Lung microvascular endothelial cell (primary cell): ENCODE measurements around the gene RPH3AL. TPM values are rescaled to one million over a fixed set of nuclear protein-coding genes. Genes with fewer than 3 reads are reported as not detected.

ENCODE experiments used
- DNase-seq, 2 donors: peaks; one replicate each; pipeline versions ENCODE4 v3.0.0 to v3.0.0-alpha.2; 2010; ENCODE audit warnings: low read depth in 2 of 2
- total RNA-seq: library from RNA; depleted of rRNA; stranded (reverse); fragments of >200 nt; gene quantifications from 2 replicates; pipeline ENCODE4 v1.2.1, GENCODE V29; 2014

The RPH3AL gene
- total RNA-seq, 1 donor from 2014 or later, result 22.2 TPM

DNA sequence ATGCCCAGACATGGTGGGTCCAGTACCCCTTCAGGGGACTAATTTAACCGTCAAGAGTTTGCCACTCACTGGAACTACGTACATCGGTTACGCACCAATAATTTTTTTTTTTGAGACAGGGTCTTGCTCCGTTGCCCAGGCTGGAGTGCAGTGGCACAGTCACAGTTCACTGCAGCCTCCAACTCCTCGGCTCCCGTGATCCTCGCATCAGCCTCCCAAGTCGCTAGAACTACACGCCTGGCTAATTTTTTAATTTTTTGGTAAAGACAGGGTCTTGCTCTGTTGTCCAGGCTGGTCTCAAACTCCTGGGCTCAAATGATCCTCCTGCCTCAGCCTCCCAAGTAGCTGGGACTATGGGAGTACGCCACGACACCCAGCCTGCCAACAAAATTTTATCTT is 15.6 kb downstream of the RPH3AL start:
- no peak for DNase-seq

DNA sequence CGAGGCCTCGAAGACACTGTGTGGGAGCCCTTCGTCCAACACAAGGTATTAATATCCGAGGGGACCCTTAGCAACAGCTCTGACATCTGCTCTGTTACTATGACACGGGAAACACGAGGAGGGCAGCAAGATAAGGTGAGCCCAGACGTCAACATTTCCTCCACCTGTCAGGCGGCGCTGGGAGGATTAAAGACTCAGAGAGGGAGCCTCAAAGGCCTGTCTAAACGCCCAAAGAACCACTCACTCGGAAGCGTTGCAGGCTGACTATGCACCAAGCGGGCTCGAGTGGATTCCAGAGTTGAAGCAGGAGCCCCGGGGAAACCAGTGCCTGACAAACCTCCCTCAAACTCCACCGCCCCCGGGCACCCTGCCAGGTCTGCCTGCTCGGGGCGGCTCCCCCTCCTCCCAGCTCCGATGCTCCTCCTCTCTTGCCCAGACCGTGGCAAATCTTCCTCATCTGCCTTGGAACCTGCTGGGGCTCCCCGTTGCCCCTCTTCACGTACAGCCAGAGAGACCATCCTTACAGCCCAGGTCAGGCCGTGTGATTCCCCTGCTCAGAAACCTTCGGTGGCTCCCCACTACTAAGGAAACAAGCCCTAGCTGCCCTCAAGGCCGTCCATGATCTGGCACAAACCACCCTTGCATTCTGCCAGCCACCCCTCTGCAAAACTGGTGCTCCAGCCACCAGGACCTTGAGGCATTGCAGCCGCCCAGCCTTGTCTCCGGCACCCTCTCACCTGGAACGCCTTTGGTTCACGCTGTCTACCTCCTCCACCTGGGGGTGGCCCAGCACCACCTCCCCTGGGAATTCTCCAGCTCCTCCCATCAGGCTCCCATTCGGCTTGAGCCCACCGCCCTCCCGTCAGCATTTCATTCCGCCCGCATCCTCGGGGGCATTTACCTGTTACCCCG is 16.2 kb downstream of the RPH3AL start:
- DNase-seq, result peak; percentile 39 to 45

DNA sequence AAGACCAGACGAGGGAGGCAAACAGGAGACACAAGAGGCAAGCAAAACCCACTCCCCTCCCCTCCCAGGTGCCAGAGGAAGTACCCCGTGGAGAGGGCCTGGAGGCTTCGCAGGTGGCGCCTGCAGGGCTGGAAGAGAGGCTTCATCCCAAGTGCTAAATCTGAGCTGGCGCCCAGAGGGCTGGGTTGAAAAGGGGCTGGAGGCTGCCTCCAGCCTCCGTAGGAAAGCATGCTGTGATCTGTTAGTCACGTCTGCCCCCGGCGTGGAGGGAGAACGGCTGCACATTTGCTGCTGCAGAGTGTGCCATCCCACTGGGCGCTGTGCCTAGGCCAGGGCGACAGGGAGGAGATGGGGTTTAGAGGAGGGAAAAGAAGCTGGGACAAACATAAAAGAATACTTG is 16.9 kb downstream of the RPH3AL start:
- peak in 1 of 2 donors; percentile 45 for DNase-seq

DNA sequence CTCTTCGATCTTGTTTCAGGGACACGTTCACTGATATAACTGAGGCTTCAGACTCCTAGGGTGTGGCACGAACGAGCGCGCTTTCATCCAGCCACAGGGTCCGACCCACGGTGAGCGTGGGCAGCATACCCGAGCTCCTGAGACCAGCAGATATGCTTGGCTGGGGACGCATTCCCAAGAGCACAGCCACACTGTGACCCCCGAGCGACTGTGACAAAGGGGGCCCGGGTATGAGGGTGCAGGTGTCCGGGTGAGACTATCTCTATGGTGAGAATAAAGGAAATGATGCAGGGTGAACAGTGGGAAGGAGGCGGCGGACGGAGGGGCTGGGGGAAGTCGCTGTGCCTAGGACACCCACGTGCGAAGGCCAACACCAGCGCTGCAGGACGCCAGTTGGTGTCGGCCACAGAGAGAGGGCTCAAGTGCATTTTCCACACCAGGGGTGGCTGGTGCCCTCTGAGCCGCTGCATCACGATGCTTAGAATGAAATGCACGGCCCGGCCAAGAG is 17.6 kb downstream of the RPH3AL start:
- DNase-seq, result peak in 1 of 2 donors; percentile 46

DNA sequence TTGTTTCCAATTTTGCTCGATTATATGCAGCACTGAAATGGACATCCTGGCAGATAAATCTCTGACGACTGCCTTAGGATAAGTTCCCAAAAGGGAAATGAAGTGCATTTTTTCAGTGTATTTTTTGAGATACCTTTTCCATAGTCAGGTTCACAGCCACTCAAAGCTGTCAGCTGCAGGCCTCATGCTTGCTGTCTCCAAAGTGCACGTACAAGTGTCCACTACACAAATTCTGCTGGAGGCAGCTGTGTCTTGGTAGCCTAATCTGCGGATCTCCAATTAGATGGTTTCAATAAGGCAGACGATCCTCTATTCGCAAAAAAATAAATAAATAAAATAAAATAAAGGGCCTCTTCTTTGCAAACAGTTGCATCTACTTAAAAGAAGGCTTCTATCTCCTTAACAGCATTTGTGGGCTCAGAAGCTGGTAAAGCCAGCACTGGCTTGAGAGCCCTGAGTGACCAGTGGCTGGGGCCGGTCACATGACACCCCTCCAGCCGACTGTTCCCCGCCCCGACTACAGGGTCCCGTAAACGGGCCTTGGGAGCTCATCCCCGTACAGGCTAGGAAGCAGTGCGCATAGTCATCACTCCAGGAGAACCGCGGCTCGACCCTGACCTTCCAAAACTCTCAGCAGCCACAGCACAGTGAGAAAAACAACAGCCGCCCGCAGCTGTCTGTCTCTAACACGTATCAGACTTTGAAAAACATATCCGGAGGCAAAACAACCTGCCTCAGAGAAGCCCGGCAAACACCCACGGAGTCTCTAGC is 18.8 kb downstream of the RPH3AL start:
- DNase-seq, result peak; percentile 80 to 84

DNA sequence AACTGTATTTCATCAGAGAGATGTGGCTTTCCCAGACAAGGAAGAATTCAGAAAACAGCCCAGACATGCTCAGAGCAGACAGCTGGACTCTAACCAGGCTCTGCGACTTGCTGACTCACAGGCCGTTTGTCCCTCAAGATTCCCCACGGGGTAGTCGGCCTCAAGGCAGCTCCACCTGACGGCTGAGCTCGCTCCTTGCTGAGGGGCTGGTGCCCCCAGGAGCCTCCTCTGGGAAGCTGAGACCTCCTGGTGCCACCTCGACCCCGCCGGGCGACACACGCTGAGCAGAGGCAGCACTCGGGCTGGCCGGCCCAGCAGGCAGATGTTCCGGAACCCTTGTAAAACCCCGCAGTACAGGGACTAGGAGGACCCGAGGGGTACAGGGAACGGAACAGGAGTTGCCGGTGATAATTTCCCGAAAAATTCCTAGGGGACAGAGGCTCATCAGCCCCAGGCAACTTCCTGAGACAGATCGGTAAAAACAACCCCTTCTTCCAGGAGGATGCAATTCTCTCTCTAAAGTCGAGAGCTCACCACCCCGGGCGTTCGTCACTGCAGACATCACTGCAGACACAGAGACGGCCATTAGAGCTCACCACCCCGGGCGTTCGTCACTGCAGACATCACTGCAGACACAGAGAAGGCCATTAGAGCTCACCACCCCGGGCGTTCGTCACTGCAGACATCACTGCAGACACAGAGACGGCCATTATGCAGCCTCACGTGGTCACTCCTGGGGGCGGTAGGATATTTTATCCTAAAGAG is 19.9 kb downstream of the RPH3AL start:
- DNase-seq, result no peak

DNA sequence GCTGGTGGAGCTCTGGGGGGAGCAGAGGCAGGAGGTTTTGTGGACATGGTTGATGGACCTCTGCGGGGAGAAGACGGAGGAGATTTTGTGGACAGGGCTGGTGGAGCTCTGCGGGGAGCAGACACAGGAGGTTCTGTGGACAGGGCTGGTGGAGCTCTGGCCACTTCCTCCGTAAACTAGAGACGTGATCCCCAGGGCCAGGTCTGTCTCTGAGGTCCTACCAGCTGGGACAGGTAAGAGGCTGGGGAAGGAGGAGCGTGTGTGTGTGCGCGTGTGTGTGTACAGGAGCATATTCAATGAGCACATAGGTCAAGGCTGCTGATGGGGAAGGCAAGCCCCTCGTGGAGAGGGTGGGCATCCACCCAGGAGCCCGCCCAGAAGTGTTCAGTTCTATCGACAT is 20.6 kb downstream of the RPH3AL start:
- DNase-seq, result no peak

DNA sequence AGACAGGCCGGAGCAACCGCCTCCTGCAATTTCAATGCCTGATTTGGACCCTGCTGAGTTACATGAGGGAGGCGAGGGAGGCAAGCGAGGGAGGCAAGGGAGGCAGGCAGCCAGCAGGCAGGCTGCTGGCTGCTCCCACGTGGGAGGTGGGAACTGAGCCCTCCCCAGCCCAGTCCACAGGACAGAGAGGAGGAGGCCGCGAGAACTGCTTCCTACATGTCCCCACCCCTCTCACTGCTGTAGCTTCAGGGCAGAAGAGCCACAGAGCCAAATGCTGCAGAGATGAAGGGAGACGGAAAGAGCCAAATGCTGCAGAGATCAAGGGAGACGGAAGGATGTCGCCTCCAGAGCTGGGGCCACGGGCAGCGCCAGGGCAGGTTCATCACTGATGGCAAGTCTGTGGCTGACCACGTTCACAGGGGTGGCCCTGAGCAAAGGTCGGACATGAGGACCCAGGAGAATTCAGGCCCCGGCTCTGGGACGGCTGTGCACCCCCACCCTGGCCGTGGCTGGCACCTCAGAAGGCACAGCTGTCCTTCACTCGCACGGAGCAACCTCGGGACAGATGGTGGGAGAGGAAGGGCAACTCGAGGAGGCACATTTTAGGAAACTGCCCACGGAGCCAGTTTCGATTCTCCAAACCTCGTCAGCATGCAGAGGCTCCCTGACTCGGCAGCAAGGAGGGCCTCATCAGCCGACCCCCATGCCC is 21.5 kb downstream of the RPH3AL start:
- no peak for DNase-seq

DNA sequence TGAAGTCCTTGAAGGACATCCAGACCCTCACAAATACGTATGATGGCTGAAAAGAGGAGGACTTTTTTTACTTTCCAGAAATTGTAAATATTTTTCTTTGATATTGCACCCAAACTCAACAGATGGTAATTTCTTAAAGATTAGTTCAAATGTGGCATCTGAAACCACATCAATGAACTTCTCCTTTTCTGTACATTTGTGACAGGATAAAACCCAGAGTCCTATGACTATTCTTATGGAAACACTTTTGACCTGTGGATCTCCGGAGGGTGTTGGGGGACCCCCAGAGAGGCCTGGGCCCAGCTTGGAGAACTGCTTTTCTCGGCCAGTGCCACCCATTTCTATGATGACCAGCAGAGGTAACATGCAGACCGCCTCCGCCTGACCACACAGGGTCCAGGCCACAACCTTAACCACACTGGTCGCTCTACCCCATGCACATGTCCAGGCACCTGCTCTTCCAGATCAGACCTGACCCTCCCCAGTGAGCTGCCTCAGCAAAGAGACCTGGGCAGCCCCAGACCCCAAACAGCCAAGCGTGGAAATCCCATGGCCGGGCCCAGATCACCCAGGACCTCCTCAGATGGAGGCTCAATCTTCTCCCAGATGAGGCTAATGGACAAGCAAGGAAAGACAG is 22.7 kb downstream of the RPH3AL start:
- no peak for DNase-seq

DNA sequence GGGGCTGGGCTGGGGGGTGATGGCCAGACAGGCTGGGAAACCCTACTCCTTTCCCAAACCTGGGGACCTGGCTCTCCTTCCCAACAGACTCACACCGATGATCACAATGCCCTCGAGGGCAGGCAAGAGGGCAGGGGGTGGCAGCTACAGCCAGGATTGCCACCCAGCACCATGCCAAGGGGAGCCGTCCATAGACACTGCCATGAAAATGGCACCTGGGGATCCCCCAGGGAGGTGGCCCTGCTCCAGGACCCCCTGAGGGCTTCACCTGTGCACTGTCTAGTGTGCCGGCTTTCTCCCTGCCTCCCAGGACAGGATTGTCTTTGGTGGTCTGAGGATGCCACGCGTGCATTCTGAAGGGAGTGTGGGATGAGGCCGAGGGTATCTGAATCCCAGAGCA is 24.6 kb downstream of the RPH3AL start:
- no peak for DNase-seq

DNA sequence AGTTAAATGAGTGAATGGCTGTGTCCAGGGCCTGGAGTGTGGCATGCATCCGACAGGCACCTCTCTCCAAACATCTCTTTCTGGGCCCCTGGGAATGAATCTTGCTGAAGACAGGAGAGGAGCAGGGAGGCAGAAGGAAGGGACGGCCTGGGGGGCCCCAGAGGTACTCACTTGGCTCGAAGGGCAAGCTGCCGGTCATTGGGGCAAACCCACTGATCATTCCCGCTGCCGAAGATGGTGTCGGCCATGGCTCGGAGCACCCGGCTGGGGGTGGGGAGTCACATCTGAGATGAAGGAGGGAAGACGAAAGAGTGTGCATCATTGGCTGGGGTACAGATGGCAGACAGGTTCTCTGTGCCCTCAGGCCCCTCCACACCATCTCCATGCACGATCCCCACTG is 25.3 kb downstream of the RPH3AL start:
- no peak for DNase-seq

DNA sequence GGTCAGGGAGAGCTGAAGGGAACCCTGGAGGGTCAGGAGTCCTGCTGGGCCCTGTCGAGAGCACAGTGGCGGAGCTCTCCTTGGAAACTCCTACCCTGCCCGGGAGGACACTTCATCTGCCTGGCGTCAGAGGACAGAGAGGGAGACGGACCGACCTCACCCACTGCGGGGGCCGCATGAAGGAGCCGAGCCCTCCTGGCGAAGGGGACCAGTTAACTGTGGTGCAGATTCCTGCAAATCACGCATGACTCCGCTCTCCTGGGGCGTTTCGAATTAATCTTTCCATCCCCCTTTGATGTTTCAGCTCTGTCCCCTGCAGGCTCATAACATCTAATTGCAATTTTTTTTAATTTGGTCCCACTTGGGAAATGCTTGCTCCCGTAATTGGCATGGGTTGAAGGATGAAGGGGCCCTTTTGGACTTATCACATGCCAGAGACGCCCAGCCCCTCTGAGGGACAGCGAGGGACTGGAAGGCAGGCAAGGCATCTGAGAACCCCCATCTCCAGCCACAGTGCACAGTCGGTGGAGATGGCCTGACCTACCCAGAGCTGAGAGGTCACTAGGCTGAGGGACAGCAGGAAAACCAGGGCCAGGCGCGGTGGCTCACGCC is 26.5 kb downstream of the RPH3AL start:
- DNase-seq, result no peak

DNA sequence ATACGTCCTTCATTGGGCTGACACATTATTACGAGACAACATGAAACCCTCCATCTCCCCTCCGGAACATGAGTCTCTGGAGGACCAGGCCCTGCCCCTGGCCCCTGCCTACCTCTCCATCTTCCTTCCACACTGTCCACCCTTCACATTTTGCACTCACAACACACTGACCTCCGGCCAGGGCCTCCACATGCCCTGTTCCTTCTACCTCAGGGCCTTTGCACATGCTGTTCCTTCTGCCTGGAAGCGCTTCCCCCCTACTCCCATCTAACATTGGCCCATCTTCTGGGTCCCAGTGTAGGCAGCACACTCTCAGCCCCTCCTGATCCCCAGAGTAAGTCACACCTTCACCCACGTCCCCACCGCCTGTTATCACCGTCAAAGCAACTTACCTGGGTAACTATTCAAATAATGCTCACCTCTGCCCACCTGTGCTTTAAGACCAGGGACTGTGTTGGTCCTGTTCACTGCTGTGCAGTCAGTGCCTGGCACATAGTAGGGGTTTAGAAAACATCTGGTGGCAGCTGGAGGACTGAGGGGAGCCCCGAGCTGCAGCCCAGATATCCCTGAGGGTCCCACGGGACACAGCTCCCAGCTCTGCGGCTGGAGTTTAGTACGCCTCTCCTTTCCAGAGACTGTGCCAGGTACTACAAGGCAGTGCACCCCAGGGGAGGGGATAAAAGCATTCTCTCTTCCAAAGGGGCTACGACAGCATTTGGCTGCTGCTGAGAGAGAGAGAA is 27.2 kb downstream of the RPH3AL start:
- DNase-seq, result no peak

DNA sequence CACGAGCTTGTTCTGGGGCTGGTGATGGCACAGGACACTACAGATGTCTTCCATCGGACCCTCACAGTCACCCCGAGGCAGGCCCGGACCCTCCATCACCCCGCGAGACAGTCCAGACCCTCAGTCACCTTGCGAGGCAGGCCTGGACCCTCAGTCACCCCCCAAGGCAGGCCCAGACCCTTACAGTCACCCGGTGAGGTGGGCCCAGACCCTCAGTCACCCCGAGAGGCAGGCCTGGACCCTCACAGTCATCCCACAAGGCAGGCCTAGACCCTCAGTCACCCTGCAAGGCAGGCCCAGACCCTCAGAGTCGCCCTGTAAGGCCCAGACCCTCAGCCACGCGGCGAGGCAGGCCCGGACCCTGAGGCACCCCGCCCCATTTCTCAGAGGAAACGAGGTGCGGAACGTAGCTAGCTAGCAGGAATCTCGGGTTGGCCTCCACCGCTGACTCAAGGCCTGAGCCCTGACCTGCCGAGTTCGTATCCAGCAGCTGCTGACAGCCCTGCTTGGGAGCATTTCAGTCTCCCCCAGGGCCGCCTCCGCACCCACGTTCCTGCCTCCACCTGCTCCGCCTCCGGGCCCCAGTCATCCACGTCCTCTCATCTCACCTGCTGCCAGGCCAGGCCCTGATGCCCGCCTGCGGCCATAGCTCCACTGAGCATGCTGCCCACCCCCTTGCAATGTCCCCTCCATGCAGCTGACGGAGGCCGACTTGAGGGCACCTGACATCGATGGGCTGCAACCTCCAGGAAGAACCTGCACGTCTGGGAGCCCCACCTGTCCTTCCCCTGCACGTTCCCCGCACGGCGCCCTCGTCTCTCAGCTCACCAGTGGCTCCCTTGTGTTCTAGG is 28.7 kb downstream of the RPH3AL start:
- no peak for DNase-seq

DNA sequence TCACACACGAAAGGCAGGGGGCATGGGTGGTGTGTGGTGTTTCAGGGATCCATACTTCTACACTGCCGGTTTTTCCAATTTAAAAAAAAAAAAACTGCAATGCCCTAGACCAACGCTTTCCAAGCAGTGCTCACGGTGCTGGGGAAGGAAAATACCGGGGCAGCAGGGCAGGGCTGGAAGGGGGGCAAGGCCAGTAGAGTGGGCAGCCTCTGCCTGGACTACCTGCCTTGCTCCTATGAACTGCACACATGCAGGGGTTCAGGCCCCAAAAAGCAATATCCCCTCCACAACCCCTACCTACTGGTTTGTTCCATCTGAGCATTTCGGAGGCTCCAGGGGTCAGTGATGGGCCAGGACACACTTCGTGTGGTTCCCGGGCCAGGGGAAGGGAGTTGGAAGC is 29.4 kb downstream of the RPH3AL start:
- no peak for DNase-seq

DNA sequence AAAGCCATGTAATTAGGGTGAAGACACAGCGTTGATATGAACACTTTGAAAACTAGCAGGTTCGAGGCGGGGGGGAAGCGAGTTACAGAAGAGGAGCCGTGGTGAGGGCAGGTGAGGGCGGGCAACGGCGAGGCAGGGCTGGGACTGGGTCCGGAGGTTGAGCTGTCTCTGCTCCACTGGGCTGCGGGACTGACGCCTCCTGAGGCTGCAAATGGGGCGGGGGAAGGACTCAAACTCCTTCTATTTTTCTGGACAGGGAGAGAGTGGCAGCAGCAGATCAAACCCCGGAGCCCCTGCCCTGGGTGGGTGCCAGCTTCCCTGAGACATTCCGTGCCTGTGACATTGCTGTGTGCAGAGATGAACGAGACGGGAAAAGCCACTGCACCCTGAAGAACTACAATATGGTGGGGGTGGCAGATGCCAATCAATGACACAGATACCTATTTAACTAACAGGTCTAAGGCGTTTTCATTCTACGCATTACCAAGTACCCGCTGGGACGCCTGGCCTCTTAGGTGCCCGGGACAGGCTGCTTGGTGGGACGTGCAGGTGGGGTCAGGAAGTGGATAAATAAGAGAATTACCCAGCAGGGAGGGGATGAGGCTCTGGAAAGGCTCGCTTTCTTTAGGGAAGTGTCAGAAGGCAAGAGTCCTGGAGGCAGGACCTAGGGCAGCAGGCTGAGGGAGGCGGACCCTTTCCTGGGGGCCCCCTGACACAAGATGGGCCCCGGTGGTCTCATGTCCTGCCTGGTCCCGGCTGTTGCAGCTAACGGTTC is 30.4 kb downstream of the RPH3AL start:
- DNase-seq, result no peak

DNA sequence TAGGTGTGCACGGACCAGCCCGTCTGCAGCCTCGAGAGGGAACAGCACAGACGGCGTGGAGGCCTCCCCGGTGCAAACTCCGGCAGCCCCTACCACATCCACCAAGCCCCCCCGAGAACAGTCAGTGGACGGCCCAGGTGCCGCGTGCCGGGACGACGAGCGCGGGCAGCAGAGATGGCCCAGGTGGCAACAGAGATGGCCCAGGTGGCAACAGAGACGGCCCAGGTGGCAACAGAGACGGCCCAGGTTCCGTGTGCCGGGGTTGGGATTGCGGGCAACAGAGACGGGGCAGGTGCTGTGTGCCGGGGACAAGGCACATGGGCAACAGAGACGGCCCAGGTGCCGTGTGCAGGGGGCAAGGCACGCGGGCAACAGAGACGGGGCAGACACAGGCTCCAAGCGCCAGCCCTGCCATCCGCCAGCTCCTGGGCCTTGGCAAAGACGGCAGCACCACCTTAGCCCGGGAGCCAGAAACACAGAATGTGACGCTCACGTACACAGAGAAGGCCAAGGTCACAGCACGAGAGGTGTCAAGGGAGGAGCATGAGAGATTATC is 31.1 kb downstream of the RPH3AL start:
- no peak for DNase-seq
